KBM-7 (cell line): ENCODE data around the gene LRRC26.

Source experiments
- DNase-seq: peaks from one replicate; pipeline ENCODE4 v3.0.0-alpha.2; 2015
- in situ Hi-C: fragments of 300-500 bp; cut with MboI; formaldehyde crosslinking; loops from 2 replicates; pipeline ENCODE4 v1.14.3; 2020; ENCODE audit warnings: low sequenced_read_pairs, low pct_unique_long_range_greater_than_20kb, mixed read lengths

LRRC26 gene

GRCh38 chr9:137169896-137170358 is at the start of gene LRRC26:
Gene LRRC26, minus strand, starts transcription at chr9:137170051. Its CDS starts 108 bp downstream, at chr9:137169943.
- in situ Hi-C loops = no loop called here
- no peak for DNase-seq

DNA sequence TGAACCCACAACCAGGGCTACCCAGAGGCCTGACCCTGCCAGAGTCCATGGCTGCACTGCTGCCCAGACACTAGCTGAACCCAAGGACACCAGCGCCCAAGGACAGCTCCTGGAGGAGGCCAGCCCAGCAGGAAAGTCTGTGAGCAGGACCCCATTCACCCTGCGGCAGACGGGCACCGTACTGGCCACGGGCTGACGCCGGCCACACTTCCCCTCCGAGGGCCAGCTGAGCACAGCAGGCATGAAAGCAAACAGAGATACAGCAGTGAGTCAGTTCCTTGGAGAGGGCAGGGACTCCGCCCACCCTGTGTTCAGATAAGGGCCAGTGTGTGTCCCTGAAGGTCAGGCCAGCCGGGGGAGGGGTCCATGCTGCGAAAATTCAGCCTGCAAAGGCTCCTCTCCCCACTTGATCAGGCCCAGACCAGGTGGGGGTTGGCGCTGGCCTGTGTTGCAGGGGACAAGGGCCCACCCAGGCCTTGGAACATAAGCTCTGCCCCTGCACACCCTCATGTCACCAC is 49.0 kb upstream of the LRRC26 start:
- in situ Hi-C loops = no loop called here
- no peak for DNase-seq

- DNase-seq = no peak
- in situ Hi-C loops = no loop called here
Measured at GRCh38 chr9:137218212-137218753, 48.4 kb upstream of the LRRC26 start.

- no peak for DNase-seq
- in situ Hi-C loops = no loop called here
Measured at GRCh38 chr9:137217276-137218211, 47.7 kb upstream of the LRRC26 start.

DNA sequence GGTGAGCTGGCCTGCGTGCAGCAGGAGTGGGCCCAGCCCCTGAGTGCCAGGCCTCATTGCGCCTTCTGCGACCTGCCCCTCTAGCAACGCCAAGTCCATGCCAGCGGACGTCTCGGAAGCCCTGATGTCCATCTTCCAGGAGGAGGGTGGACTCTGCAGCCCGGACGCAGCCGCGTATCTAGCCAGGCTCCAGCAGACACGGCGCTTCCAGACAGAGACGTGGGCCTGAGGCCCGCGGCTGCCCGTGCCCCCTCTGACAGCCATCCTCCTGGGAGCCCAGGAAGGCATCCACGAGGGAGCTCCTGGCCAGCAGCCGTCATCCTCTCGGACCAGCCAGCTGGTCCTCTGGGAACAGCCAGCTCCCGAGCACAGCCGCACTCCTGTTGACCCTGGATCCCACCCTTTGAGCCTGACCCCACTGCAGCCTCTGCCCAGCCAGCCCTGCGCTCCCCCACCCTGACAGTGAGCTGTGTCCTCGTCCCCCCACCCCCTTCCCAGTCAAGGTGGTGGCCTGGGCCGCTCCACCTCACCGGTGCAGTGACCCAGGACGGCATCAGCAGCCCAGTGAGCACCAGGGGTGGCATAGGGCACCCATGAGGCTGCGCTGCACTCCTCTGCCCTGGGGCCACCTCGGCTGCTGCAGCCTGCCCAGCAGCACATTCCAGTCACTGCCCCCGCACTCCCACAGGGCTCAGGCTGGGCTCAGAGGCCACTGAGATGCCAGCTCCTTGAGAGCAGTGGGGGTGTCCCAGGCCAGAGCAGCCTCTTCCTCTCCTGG is 46.5 kb upstream of the LRRC26 start:
- DNase-seq = no peak
- in situ Hi-C loops = no loop called here

DNA sequence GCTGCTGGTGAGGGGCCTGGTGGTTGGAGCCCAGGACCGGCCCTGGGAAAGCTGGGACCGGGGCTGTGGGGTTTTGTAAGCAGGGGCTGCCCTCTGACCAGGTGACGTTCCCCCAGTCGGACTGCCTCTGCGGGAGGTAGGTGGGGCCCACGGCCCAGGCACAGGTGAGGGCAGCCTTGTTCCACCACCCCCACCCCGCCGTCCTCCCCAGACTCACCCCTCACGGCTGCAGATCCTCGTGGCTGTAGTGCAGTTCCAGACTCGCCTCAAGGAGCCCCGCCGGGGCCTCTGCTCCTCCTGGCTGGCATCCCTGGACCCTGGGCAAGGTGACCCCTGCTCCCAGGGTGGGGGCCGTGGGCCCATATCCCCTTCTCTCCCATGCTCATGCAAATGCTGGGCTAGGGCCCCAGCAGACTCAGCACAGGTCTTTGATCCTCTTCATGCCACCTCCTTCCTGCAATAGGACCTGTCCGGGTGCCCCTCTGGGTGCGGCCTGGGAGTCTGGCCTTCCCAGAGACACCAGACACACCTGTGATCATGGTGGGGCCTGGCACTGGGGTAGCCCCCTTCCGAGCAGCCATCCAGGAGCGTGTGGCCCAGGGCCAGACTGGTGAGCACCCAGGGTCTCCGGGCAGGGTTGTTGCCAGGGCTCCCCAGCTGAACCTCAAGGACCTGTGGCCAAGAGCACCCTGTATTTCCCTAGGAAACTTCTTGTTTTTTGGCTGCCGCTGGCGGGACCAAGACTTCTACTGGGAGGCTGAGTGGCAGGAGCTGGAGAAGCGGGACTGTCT is 45.5 kb upstream of the LRRC26 start:
- DNase-seq = no peak
- in situ Hi-C loops = no loop called here

GRCh38 chr9:137214620-137215019 is 44.8 kb upstream of the LRRC26 start:
- DNase-seq = no peak
- in situ Hi-C loops = no loop called here

GRCh38 chr9:137213160-137214060 is 43.6 kb upstream of the LRRC26 start:
- no peak for DNase-seq
- in situ Hi-C loops = no loop called here

- DNase-seq = no peak
- in situ Hi-C loops = no loop called here
Measured at GRCh38 chr9:137212520-137212919, 42.7 kb upstream of the LRRC26 start.

GRCh38 chr9:137211532-137211931 is 41.7 kb upstream of the LRRC26 start:
- in situ Hi-C loops = no loop called here
- no peak for DNase-seq

DNA sequence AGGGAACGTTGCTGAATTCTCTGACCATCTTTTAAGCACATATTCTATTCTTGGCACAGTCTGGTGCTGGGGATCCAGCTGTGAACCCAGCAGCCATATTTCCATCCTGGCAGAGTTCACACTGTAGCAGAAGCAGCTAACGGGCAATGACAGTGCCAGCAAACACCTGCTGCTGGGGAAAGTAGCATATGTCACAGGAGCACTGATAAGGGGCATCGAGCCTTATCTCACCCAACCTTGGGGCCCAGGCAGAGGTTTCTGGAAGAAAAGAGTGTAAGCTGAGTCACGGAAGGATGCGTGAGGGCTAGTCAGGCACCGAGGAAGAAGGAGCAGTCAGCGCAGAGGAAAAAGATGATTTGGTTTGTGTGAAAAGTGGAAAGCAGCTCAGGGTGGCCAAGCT is 36.8 kb upstream of the LRRC26 start:
- DNase-seq = no peak
- in situ Hi-C loops = no loop called here

DNA sequence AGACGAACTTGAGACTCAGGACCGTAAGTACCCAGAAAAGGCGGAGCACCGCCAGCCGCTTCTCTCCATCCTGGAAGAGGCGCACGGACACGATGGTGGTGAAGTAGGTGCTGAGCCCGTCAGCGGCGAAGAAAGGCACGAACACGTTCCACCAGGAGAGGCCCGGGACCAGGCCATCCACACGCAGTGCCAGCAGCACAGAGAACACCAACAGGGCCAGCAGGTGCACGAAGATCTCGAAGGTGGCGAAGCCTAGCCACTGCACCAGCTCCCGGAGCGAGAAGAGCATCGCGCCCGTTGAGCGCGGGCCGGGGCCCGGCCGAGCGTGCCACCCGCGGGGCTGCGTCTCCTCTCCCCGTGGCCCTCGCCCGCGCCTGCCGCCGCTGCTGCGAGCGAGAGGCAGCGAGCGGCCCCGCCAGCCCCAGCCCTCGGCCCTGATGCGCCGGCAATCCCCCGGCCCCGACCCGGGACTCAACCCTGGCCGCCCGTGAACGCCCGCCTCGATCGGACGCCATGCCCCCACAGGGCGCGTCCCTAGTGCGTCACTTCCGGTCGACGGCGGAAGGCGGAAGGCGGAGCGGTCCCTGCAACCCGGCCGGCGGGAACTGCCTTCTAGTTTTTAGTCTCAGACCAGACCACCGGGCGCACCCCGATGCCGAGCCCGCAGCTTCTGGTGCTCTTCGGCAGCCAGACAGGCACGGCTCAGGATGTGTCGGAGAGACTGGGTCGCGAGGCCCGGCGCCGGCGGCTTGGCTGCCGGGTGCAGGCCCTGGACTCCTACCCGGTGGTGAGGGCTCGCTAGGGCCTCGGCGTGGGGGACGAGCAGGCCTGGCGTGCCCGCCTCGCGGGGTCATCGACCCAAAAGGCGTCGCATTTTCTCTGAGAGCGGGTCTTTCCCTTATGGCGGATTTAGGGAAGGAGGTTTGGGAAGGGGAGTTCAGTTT is 35.5 kb upstream of the LRRC26 start, which contains the start of the genes NDOR1 and TMEM203:
Gene NDOR1 (plus strand): TSS at position 575 of the 944 bp plus-strand sequence. CDS start 78 bp downstream, at position 653.
Gene TMEM203 (minus strand): TSS at position 523 of the 944 bp plus-strand sequence. CDS start 234 bp downstream, at position 289.
- peak; percentile 87 for DNase-seq

GRCh38 chr9:137204731-137205125 is 34.9 kb upstream of the LRRC26 start:
- no peak for DNase-seq
- in situ Hi-C loops = no loop called here

More for the DNA sequence above, 35.5 kb upstream of the LRRC26 start, which contains the start of the genes NDOR1 and TMEM203:
- in situ Hi-C loops = no loop called here

DNA sequence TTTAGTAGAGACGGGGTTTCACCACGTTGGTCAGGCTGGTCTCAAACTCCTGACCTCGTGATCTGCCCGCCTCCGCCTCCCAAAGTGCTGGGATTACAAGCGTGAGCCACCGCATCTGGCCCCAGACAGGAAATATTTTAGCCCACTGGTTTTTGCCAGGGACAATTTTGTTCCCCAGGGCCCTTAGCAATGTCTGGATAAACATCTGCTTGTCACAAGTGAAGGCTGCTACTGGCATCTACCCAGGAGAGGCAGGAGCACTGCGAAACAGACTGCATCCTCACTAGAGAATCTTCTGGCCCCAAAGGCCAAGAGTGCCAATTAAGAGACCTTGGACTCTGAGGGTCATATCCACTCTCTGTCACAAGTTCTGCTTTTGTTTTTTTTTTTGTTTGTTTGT is 33.1 kb upstream of the LRRC26 start:
- in situ Hi-C loops = no loop called here

DNA sequence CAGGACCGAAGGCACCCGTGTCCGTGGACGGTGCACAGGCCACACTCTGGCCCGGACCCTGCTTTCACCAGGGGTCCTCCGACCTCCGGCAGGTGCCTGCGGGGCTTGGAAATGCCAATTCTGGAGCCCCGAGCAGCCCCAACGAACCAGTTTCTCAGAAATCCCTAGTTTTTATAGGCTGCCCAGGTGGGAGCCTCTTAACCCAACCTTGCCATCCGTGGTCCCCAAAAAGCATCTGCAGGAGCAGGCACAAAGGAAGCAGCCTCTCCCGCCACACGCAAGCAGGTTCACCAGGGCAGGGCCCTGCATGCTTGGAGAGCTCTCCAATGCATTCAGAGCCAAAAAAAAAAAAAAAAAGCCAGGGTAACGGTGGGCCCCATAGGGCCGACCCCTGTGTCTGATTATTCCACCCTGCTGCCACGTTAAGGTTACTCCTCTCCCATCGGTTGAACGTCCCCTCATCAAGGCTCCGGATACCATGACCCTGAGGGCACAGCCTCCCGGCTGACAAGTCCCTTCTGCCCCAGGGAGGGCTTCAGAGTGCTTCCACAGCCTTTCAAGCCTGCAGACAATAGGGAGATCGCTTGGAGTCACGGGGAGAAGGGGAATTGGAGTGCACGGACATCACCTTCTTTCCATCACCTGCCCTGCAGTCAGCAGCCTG is 31.5 kb upstream of the LRRC26 start:
- no peak for DNase-seq
- in situ Hi-C loops = no loop called here

More for the DNA sequence above, 33.1 kb upstream of the LRRC26 start:
- no peak for DNase-seq
